HCT116 (cell line): ENCODE data around the gene LZIC. TPM values are rescaled to one million over a fixed set of nuclear protein-coding genes. Genes with fewer than 3 reads are reported as not detected.

Experiments used
- ATAC-seq: fragments of 200-7000 bp; cut with Tn5 transposase; 2 replicates; pipeline ENCODE4 v1.9.1; 2020; ENCODE audit warnings: mild to moderate bottlenecking, moderate library complexity
- BruUV-seq: library from RNA; stranded (reverse); fragments of 400-500 nt; replicated peaks from 2 replicates; lab custom pipeline; 2021; lab: Mats Ljungman, UMichigan
- CTCF ChIA-PET: fragments of 300-600 bp; sonication (Branson Sonifier 250); formaldehyde crosslinking; loops from one replicate; lab custom pipeline; 2021; ENCODE audit warnings: antibody characterized with exemption; lab: Charles Lee
- POLR2A ChIA-PET: fragments of 300-600, 350-600 bp; sonication (Branson Sonifier 250); formaldehyde crosslinking; loops from one replicate; lab custom pipeline; 2021; ENCODE audit warnings: antibody characterized with exemption; lab: Charles Lee
- RAD21 ChIA-PET, 2 experiments: fragments of 300-600 bp; sonication (Branson Sonifier 250); formaldehyde crosslinking; loops; one replicate each; lab custom pipeline; 2023; ENCODE audit warnings: low total read pairs in 2 of 2; ENCODE audit not compliant: uncharacterized antibody in 2 of 2, unreplicated experiment in 2 of 2, low non-redundant PET in 1 of 2; lab: Charles Lee
- DNase-seq: peaks from one replicate; pipeline ENCODE4 v3.0.0-alpha.2; 2010; ENCODE audit warnings: low read depth, low spot score
- H2AFZ ChIP-seq: fragments of 200-600 bp; shearing (Covaris generic), sonication (generic); 2 replicates; pipeline ENCODE4 v1.6.1; 2017; ENCODE audit warnings: low read depth, mixed run types, mixed read lengths, antibody characterized with exemption, low read length; ENCODE audit not compliant: poor library complexity, severe bottlenecking
- H3K27ac ChIP-seq: 2 replicates; pipeline ENCODE4 v1.5.1; 2012; ENCODE audit warnings: low read depth, low read length
- H3K27me3 ChIP-seq: fragments of 200-600 bp; sonication (generic); 2 replicates; pipeline ENCODE4 v1.6.1; 2016; ENCODE audit warnings: mixed run types, low read length, mixed read lengths; ENCODE audit not compliant: insufficient read depth
- H3K36me3 ChIP-seq, 2 experiments: fragments of 200-500 bp in 1 of 2; fragments of 200-600 bp in 1 of 2; sonication (Bioruptor generic) in 1 of 2; sonication (generic) in 1 of 2; 2 replicates each; pipeline versions ENCODE4 v1.5.1 to v1.6.1; 2014 to 2016; ENCODE audit warnings: low read length in 2 of 2, inconsistent platforms in 1 of 2, mixed read lengths in 1 of 2, mixed run types in 1 of 2; ENCODE audit not compliant: insufficient read depth in 2 of 2, control insufficient read depth in 1 of 2
- H3K4me1 ChIP-seq, 2 experiments: fragments of 200-600 bp in 1 of 2; sonication (generic) in 1 of 2; 2 replicates each; pipeline versions ENCODE4 v1.5.1 to v1.6.1; 2012 to 2017; ENCODE audit warnings: low read length in 2 of 2, inconsistent platforms in 1 of 2, mild to moderate bottlenecking in 1 of 2, mixed read lengths in 1 of 2, mixed run types in 1 of 2, moderate library complexity in 1 of 2; ENCODE audit not compliant: insufficient read depth in 2 of 2, control insufficient read depth in 1 of 2
- H3K4me2 ChIP-seq: fragments of 200-600 bp; sonication (generic); 2 replicates; pipeline ENCODE4 v1.6.1; 2017; ENCODE audit warnings: mixed run types, low read length, mixed read lengths
- H3K4me3 ChIP-seq, 2 experiments: fragments of 200-600 bp in 1 of 2; sonication (generic) in 1 of 2; replicated peaks in 1 of 2; 2 replicates each; pipeline ENCODE4 v1.5.1; 2011 to 2016; ENCODE audit warnings: low read length in 2 of 2, control low read depth in 1 of 2, low read depth in 1 of 2, mild to moderate bottlenecking in 1 of 2, mixed read lengths in 1 of 2, mixed run types in 1 of 2
- H3K79me2 ChIP-seq: fragments of 200-600 bp; sonication (generic); 2 replicates; pipeline ENCODE4 v1.6.1; 2017; ENCODE audit warnings: mild to moderate bottlenecking, mixed run types, low read length, moderate library complexity, mixed read lengths; ENCODE audit not compliant: insufficient read depth
- H3K9ac ChIP-seq: fragments of 200-600 bp; sonication (generic); 2 replicates; pipeline ENCODE4 v1.6.1; 2016; ENCODE audit warnings: low read length, mixed read lengths
- H3K9me2 ChIP-seq: fragments of 200-600 bp; sonication (generic), shearing (Covaris generic); 2 replicates; pipeline ENCODE4 v1.6.1; 2017; ENCODE audit warnings: mixed run types, mild to moderate bottlenecking, moderate library complexity; ENCODE audit not compliant: insufficient read depth
- H3K9me3 ChIP-seq, 2 experiments: fragments of 200-500 bp in 1 of 2; fragments of 200-600 bp in 1 of 2; sonication (Bioruptor generic) in 1 of 2; sonication (generic) in 1 of 2; 2 replicates each; pipeline ENCODE4 v1.6.1; 2014 to 2017; ENCODE audit warnings: low read length in 2 of 2, mixed read lengths in 2 of 2, inconsistent platforms in 1 of 2, low read depth in 1 of 2, mild to moderate bottlenecking in 1 of 2, mixed run types in 1 of 2, moderate library complexity in 1 of 2; ENCODE audit not compliant: control insufficient read depth in 1 of 2, insufficient read depth in 1 of 2
- H4K20me1 ChIP-seq: fragments of 200-600 bp; sonication (generic), shearing (Covaris generic); 2 replicates; pipeline ENCODE4 v1.6.1; 2017; ENCODE audit warnings: mixed run types, mild to moderate bottlenecking, moderate library complexity; ENCODE audit not compliant: insufficient read depth
- EZH2 ChIP-seq: fragments of 200-600 bp; sonication (generic); IDR thresholded peaks from 2 replicates; pipeline ENCODE4 v1.6.1; 2017; ENCODE audit warnings: antibody characterized with exemption, mixed run types
- RAD21 ChIP-seq: IDR thresholded peaks from 2 replicates; pipeline ENCODE4 v1.6.1; 2012; ENCODE audit warnings: low read depth, mild to moderate bottlenecking
- ZNF274 ChIP-seq: fragments of 200-500 bp; sonication (Bioruptor generic); IDR thresholded peaks from 2 replicates; pipeline ENCODE4 v1.6.1; 2014; ENCODE audit warnings: mild to moderate bottlenecking, low read depth, low read length, inconsistent platforms
- intact Hi-C: fragments of 100-400 bp; cut with micrococcal nuclease; formaldehyde crosslinking; loops from 2 replicates; pipeline ENCODE4 v1.10.0; 2022
- total RNA-seq: library from RNA; stranded (reverse); gene quantifications from one replicate; pipeline ENCODE4 v1.2.1, GENCODE V29; 2021; ENCODE audit not compliant: unreplicated experiment
- TF ChIP-seq, protein P1 (sequence below), 3 experiments: fragments of 200-600 bp in 1 of 3; sonication (generic) in 1 of 3; IDR thresholded peaks in 2 of 3; conservative IDR thresholded peaks in 1 of 3; 2 replicates each; pipeline ENCODE4 v1.5.1; 2012 to 2017; ENCODE audit warnings: low read depth in 2 of 3, low read length in 2 of 3, antibody characterized with exemption in 1 of 3, borderline replicate concordance in 1 of 3, control low read depth in 1 of 3, mild to moderate bottlenecking in 1 of 3, mixed read lengths in 1 of 3, mixed run types in 1 of 3, moderate library complexity in 1 of 3; ENCODE audit not compliant: insufficient read depth in 1 of 3

LZIC gene
- total RNA-seq, 1 experiment from 2014 or later, result 26.6 TPM

DNA sequence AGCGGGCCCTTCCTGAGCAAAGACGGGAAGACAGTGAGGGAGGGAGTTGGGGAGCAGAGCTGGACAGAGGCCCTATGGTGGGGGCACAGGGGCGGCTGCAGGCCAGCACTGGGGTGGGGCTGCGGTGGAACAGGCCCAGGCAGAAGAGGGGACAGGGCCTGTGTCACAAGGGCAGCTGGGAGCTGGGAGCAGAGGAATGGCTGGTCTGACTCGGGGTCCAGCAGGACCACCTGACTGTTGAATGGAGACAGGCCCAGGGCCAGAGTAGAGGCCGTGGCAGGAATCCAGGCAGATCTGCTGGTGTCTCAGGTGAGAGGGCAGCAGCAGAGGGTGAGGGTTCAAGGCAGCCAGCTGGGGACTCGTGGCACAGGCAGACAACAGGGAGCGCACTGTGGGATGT is 58.4 kb downstream of the LZIC start:
- no peak overlapping the region for H3K4me2 ChIP-seq
- no TSS peak for BruUV-seq
- no peaks in the 10 kb centered on the region for H3K9me3 ChIP-seq
- H3K4me1 ChIP-seq, result peaks cover 23 to 48% of the 10 kb centered on the region in 2 experiments
- H2AFZ ChIP-seq, result no peak overlapping the region
- H3K9me2 ChIP-seq, result no peaks in the 10 kb centered on the region
- ATAC-seq (no peak), DNase-seq (no peak)
- TF ChIP-seq ZNF274, result no peak
- no peak for TF ChIP-seq RAD21
- no peak for TF ChIP-seq EZH2
- RAD21 ChIA-PET, result no interaction called here
- H3K9ac ChIP-seq, result no peak overlapping the region
- CTCF ChIA-PET, result no interaction called here
- no peaks in the 10 kb centered on the region for H3K79me2 ChIP-seq
- H3K27ac ChIP-seq, result no peak overlapping the region
- POLR2A ChIA-PET, result no interaction called here
- no peaks in the 10 kb centered on the region for H4K20me1 ChIP-seq
- intact Hi-C loops, result no loop called here
- no peaks in the 10 kb centered on the region for H3K27me3 ChIP-seq
- H3K4me3 ChIP-seq, result no peak overlapping the region
- no peaks in the 10 kb centered on the region for H3K36me3 ChIP-seq

DNA sequence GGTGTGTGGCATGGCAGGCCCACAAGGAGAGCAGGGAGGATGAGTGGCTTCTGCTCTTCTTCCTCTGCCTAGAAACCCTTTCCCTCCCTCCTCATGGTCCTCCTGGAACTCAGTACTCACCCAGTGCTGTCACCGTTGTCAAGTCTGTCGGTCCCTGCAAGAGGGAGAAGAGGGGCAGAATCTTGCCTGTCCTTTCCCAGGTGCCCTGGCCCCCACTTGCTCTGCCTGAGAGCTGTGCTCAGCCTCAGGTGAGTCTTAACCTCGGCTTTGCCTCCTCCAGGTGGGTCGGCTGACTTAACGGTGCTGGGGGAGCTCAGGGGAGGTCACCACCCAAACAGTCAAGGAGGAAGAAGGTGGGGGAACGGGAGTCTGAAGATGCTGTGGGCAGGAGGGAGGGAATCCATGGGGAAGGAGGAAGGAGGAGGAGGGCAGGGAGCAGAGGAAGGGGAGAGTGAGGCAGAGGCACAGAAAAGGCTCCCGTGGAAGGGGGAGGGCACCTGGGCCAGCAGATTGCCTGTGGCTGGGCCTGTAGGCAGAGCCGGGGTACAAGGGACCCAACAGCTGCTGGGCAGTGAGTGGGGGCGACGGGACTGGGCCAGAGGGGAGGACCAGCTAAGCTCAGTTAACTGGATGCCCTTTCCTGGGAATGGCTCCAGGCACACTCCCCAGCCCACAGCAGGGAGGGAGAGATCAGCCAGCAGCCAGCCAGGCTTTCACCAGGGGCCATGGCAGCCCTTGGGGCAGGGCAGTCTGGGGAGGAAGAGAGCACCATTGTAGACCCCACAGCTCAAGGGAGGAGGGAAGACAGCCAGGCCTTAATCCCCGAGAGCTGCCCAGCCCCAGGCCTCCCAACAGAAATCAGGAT is 59.4 kb downstream of the LZIC start:
- Histone ChIP-seq H3K4me2 (no peak overlapping the region), H3K4me1 (peaks cover 15 to 38% of the 10 kb centered on the region in 2 experiments), H3K79me2 (no peaks in the 10 kb centered on the region), H3K4me3 (no peak overlapping the region), H4K20me1 (no peaks in the 10 kb centered on the region), H3K9ac (no peak overlapping the region), H3K27ac (no peak overlapping the region), H3K36me3 (no peaks in the 10 kb centered on the region), H3K9me2 (no peaks in the 10 kb centered on the region), H3K27me3 (no peaks in the 10 kb centered on the region), H3K9me3 (no peaks in the 10 kb centered on the region), H2AFZ (no peak overlapping the region)
- TF ChIP-seq, protein P1, sequence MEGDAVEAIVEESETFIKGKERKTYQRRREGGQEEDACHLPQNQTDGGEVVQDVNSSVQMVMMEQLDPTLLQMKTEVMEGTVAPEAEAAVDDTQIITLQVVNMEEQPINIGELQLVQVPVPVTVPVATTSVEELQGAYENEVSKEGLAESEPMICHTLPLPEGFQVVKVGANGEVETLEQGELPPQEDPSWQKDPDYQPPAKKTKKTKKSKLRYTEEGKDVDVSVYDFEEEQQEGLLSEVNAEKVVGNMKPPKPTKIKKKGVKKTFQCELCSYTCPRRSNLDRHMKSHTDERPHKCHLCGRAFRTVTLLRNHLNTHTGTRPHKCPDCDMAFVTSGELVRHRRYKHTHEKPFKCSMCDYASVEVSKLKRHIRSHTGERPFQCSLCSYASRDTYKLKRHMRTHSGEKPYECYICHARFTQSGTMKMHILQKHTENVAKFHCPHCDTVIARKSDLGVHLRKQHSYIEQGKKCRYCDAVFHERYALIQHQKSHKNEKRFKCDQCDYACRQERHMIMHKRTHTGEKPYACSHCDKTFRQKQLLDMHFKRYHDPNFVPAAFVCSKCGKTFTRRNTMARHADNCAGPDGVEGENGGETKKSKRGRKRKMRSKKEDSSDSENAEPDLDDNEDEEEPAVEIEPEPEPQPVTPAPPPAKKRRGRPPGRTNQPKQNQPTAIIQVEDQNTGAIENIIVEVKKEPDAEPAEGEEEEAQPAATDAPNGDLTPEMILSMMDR (IDR thresholded peaks at IDR 0.05 in 2 of 3, conservative IDR thresholded peaks at IDR 0.05 in 1 of 3; ENCODE audit: borderline replicate concordance in 1 of 3, insufficient read depth in 1 of 3, low read depth in 2 of 3, low read length in 2 of 3), result no peak
- BruUV-seq, result no TSS peak
- POLR2A ChIA-PET, result no interaction called here
- RAD21 ChIA-PET, result no interaction called here
- ATAC-seq (no peak), DNase-seq (no peak)
- CTCF ChIA-PET, result no interaction called here
- intact Hi-C loops, result no loop called here
